Measurements from ENCODE around the gene MED13L. TPM values are rescaled to one million over a fixed set of nuclear protein-coding genes. Genes with fewer than 3 reads are reported as not detected.

The MED13L gene
- total and polyA plus RNA-seq, 2 donors (not counting 3 experiments of a cell fraction or from before 2014, with no cell fraction given) = 27.4 to 93.6 TPM

DNA sequence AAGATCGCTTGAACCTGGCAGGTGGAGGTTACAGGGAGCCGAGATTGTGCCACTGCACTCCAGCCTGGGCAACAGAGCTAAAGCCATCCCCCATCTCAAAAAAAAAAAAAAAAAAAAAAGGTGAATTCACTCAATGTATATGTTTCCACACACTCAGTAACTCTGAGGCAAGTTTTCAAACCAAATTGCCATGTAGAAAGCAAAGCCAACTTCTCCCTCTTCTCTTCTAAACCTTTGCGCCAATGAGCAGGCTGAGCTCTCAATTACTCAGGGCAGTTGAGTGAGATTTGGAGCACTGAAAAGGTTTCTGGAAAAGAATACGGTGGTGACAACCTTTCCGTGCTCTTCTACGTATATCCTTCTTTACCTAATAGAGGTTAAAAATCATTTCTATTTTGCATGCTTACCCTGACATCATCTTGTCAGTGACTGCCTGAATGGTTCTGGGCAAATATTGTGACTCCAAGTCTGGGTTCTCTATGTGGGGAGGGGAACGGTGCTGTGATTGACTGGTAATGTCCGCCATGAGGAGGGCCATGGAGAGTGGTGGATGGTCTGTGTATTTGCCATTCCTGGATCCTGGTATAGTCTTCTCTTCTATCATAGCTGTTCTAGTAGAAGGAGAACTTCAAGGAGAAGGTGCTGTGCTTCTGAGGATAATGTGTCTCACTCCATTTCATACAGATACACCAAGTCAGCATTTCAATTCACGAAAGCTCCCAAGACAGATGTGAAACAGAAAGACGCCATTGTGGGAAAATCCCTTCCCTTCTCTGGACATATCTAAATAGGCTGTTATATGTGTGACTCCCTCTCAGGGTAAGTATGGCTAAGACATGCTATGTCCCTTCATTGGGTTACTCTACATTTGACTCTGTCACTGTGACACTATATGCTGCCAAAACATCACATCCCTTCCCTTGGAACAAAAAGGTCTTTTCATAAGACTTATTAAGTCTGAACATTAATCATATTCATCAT, 46.2 kb upstream of the MED13L start:
- Histone ChIP-seq H3K27ac (ENCODE audit: insufficient read depth, low read depth, low read length) (no peak overlapping the region), H4K20me1 (replicated peaks; ENCODE audit: control insufficient read depth, extremely low read depth, insufficient read depth, low read length) (no peaks in the 10 kb centered on the region), H3K9me1 (replicated peaks; ENCODE audit: control insufficient read depth, extremely low read depth, insufficient read depth, low read length) (no peaks in the 10 kb centered on the region), H2AFZ (ENCODE audit: low read depth, low read length) (no peak overlapping the region), H3K9ac (replicated peaks; ENCODE audit: extremely low read depth, insufficient read depth, low read length) (no peak overlapping the region), H3K9me3 (replicated peaks; ENCODE audit: control insufficient read depth, insufficient read depth, low read length) (no peaks in the 10 kb centered on the region), H3K4me1 (ENCODE audit: control insufficient read depth, extremely low read depth, insufficient read depth, low read length) (peaks cover 8% of the 10 kb centered on the region), H3K4me2 (ENCODE audit: insufficient read depth, low read length) (no peak overlapping the region), H3K36me3 (ENCODE audit: control insufficient read depth in 2 of 2, extremely low read depth in 1 of 2, insufficient read depth in 2 of 2, low read length in 2 of 2) (no peaks in the 10 kb centered on the region), H3K4me3 (replicated peaks in 1 of 3; ENCODE audit: insufficient read depth in 1 of 3, low read depth in 1 of 3, low read length in 3 of 3) (no peak overlapping the region), H3K79me2 (ENCODE audit: control insufficient read depth, insufficient read depth, low read length) (no peaks in the 10 kb centered on the region), H3K27me3 (ENCODE audit: control insufficient read depth in 2 of 2, insufficient read depth in 2 of 2, low read length in 2 of 2) (no peaks in the 10 kb centered on the region)
- dilution Hi-C loops (cut with MboI; ENCODE audit: extremely low pct_ligation_motif_present, low sequenced_read_pairs) = no loop called here
- FAIRE-seq = peak; percentile 24
- POLR2A ChIA-PET = no interaction called here
- CTCF ChIA-PET = interaction anchor here (1.3 kb wide), 1 partner anchor 23 kb away, joined by 4 read pairs; no protein-coding TSS in a partner anchor
- intact Hi-C loops (cut with micrococcal nuclease) = loop anchor here (1.0 kb wide), 1 partner anchor 200 kb away; no protein-coding TSS in a partner anchor
- no peak for TF ChIP-seq FOS (IDR thresholded peaks at IDR 0.05; ENCODE audit: borderline replicate concordance, insufficient read depth, low read length)
- no peak for TF ChIP-seq MYC (IDR thresholded peaks at IDR 0.05; ENCODE audit: low read depth, low read length)
- TF ChIP-seq, protein P1, sequence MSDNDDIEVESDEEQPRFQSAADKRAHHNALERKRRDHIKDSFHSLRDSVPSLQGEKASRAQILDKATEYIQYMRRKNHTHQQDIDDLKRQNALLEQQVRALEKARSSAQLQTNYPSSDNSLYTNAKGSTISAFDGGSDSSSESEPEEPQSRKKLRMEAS (IDR thresholded peaks at IDR 0.05; ENCODE audit: insufficient read depth, insufficient read length) = no peak
- no peak for TF ChIP-seq GATA2 (IDR thresholded peaks at IDR 0.05; ENCODE audit: insufficient read depth, insufficient read length, low read depth, low read length)
- TF ChIP-seq JUN (IDR thresholded peaks at IDR 0.05; ENCODE audit: borderline replicate concordance, insufficient read depth, insufficient read length, low read depth) = no peak
- TF ChIP-seq, protein P2, sequence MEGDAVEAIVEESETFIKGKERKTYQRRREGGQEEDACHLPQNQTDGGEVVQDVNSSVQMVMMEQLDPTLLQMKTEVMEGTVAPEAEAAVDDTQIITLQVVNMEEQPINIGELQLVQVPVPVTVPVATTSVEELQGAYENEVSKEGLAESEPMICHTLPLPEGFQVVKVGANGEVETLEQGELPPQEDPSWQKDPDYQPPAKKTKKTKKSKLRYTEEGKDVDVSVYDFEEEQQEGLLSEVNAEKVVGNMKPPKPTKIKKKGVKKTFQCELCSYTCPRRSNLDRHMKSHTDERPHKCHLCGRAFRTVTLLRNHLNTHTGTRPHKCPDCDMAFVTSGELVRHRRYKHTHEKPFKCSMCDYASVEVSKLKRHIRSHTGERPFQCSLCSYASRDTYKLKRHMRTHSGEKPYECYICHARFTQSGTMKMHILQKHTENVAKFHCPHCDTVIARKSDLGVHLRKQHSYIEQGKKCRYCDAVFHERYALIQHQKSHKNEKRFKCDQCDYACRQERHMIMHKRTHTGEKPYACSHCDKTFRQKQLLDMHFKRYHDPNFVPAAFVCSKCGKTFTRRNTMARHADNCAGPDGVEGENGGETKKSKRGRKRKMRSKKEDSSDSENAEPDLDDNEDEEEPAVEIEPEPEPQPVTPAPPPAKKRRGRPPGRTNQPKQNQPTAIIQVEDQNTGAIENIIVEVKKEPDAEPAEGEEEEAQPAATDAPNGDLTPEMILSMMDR (IDR thresholded peaks at IDR 0.05; ENCODE audit: extremely low read depth in 1 of 2, insufficient read depth in 1 of 2, low read depth in 1 of 2, low read length in 2 of 2) = no peak
- no TSS peak for BruUV-seq (replicated peaks)
- no peak for DNase-seq (ENCODE audit: low read depth, low spot score)
